Mesendoderm (in vitro differentiated cells): ENCODE data around the gene TUBA1B.

Source experiments
- DNase-seq: peaks from one replicate; pipeline ENCODE4 v3.0.0; 2013
- H2AK5ac ChIP-seq: 2 replicates; pipeline ENCODE4 v1.6.1; 2013; ENCODE audit warnings: low read length, inconsistent platforms
- H2BK120ac ChIP-seq: 2 replicates; pipeline ENCODE4 v1.6.1; 2013; ENCODE audit warnings: low read depth, mild to moderate bottlenecking, low read length, moderate library complexity, mixed read lengths
- H2BK15ac ChIP-seq: replicated peaks from 2 replicates; pipeline ENCODE4 v1.6.1; 2013; ENCODE audit warnings: low read depth, mild to moderate bottlenecking, moderate library complexity
- H2BK5ac ChIP-seq: 2 replicates; pipeline ENCODE4 v1.6.1; 2013; ENCODE audit warnings: low read length, inconsistent platforms
- H3K18ac ChIP-seq: 2 replicates; pipeline ENCODE4 v1.6.1; 2013; ENCODE audit warnings: mild to moderate bottlenecking, low read length, mixed read lengths
- H3K23ac ChIP-seq: one replicate; pipeline ENCODE4 v1.6.1; 2013; ENCODE audit warnings: low read length
- H3K27ac ChIP-seq: 2 replicates; pipeline ENCODE4 v1.5.1; 2013; ENCODE audit warnings: low read depth, mild to moderate bottlenecking, inconsistent platforms, low read length, moderate library complexity
- H3K27me3 ChIP-seq: 2 replicates; pipeline ENCODE4 v1.6.1; 2013; ENCODE audit warnings: low read length, control low read depth, mild to moderate bottlenecking, inconsistent platforms; ENCODE audit not compliant: insufficient read depth, poor library complexity
- H3K36me3 ChIP-seq: 2 replicates; pipeline ENCODE4 v1.6.1; 2013; ENCODE audit warnings: low read length, inconsistent platforms; ENCODE audit not compliant: control insufficient read depth, insufficient read depth
- H3K4ac ChIP-seq: one replicate; pipeline ENCODE4 v1.6.1; 2013; ENCODE audit warnings: low read depth, mild to moderate bottlenecking, low read length, moderate library complexity
- H3K4me1 ChIP-seq: 2 replicates; pipeline ENCODE4 v1.6.1; 2013; ENCODE audit warnings: low read depth, low read length, inconsistent platforms; ENCODE audit not compliant: control insufficient read depth
- H3K4me2 ChIP-seq: 2 replicates; pipeline ENCODE4 v1.6.1; 2013; ENCODE audit warnings: low read length
- H3K4me3 ChIP-seq: 2 replicates; pipeline ENCODE4 v1.5.1; 2013; ENCODE audit warnings: mild to moderate bottlenecking, low read length
- H3K56ac ChIP-seq: one replicate; pipeline ENCODE4 v1.6.1; 2013; ENCODE audit warnings: low read length
- H3K79me1 ChIP-seq: 2 replicates; pipeline ENCODE4 v1.6.1; 2013; ENCODE audit warnings: low read length, inconsistent platforms
- H3K79me2 ChIP-seq: 2 replicates; pipeline ENCODE4 v1.6.1; 2013; ENCODE audit warnings: mild to moderate bottlenecking, low read length; ENCODE audit not compliant: control insufficient read depth, insufficient read depth
- H3K9ac ChIP-seq: 2 replicates; pipeline ENCODE4 v1.6.1; 2013; ENCODE audit warnings: low read length, inconsistent platforms
- H4K5ac ChIP-seq: one replicate; pipeline ENCODE4 v1.6.1; 2013; ENCODE audit warnings: low read length
- H4K8ac ChIP-seq: one replicate; pipeline ENCODE4 v1.6.1; 2013; ENCODE audit warnings: low read depth, mild to moderate bottlenecking, control low read depth, low read length, moderate library complexity
- WGBS: extraction: QIAGEN DNeasy Blood & Tissue Kit; methylation state at CpG from one replicate; pipeline ENCODE4 v1.1.7; 2013; ENCODE audit warnings: low lambda C conversion rate, missing lambda C conversion rate; ENCODE audit not compliant: insufficient coverage; ENCODE audit errors: extremely low coverage; 5-methylcytosine and 5-hydroxymethylcytosine counted together

The TUBA1B gene

GRCh38 chr12:49091836-49092085 is 39.4 kb downstream of the TUBA1B start:
- H3K27me3 ChIP-seq = peaks cover 63% of the 10 kb centered on the region
- H2BK5ac ChIP-seq = no peak overlapping the region
- no peaks in the 10 kb centered on the region for H3K79me1 ChIP-seq
- H3K9ac ChIP-seq = no peak overlapping the region
- no peak overlapping the region for H2AK5ac ChIP-seq
- no peak overlapping the region for H3K27ac ChIP-seq
- no peaks in the 10 kb centered on the region for H3K79me2 ChIP-seq
- H3K4ac ChIP-seq = no peak overlapping the region
- H3K4me1 ChIP-seq = peaks cover 3% of the 10 kb centered on the region
- H3K23ac ChIP-seq = no peak overlapping the region
- WGBS = no CpG with 5 or more reads among the region's 14 CpGs
- no peak overlapping the region for H2BK120ac ChIP-seq
- H4K8ac ChIP-seq = no peak overlapping the region
- DNase-seq = no peak
- H3K36me3 ChIP-seq = no peaks in the 10 kb centered on the region
- H3K18ac ChIP-seq = no peak overlapping the region
- H4K5ac ChIP-seq = no peak overlapping the region
- no peak overlapping the region for H3K4me3 ChIP-seq
- H3K56ac ChIP-seq = no peak overlapping the region
- no peak overlapping the region for H3K4me2 ChIP-seq
- H2BK15ac ChIP-seq = no peak overlapping the region

- Histone ChIP-seq H3K56ac (no peak overlapping the region), H3K4me1 (peaks cover 3% of the 10 kb centered on the region), H4K5ac (no peak overlapping the region), H3K23ac (no peak overlapping the region), H3K36me3 (no peaks in the 10 kb centered on the region), H3K79me2 (no peaks in the 10 kb centered on the region), H3K4ac (no peak overlapping the region), H2AK5ac (no peak overlapping the region), H3K27me3 (peaks cover 65% of the 10 kb centered on the region), H2BK120ac (no peak overlapping the region), H2BK15ac (no peak overlapping the region), H3K18ac (no peak overlapping the region), H2BK5ac (no peak overlapping the region), H3K9ac (no peak overlapping the region), H3K4me3 (no peak overlapping the region), H4K8ac (no peak overlapping the region), H3K4me2 (no peak overlapping the region), H3K79me1 (no peaks in the 10 kb centered on the region), H3K27ac (no peak overlapping the region)
- no CpG with 5 or more reads among the region's 41 CpGs for WGBS
- DNase-seq = no peak
Observed at GRCh38 chr12:49091056-49091835, 39.9 kb downstream of the TUBA1B start.

DNA sequence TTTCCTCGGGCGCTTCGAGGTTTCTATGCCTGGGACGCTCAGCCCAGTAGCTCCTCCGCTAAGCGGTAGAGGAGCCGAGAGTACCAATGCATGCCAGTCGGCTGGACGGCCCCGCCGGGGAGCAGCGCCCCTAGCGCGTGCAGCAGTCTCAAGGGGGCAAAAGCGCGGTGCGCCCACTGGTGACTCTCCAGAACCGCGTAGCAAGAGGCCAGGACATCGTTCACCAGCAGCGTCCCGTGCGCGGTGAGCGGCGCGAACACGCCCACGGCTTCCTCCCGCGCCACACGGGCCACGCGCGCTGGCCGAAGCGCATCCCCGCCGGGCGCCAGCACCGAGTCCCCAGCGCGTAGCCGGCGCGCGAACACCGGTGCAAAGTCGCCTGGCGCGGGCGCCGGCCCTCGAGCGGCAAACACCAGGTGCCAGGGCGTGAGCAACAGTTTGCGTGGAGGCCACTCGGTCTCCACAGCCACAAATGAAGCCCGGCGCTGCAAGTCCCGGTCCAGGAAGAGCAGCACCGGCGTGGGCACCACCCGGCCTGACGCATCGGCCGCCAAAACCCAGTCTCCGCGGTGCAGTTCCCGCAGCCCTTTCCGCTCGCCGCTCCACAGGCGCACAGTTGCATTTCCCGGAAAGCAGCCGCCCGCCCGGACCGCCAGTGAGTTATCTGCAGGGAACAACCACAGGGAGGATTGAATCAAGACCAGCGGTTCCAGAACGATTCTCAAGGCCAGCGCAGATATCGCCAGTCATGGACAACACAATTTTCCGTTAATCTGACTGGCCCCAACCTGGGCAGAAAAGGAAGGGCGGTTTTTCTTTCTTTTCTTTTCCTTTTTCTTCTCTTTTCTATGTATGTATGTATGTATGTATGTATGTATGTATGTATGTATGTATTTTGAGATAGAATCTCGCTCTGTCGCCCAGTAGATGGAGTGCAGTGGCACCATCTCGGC is 41.1 kb downstream of the TUBA1B start:
- no peak overlapping the region for H3K27ac ChIP-seq
- H3K4me1 ChIP-seq = peaks cover 3% of the 10 kb centered on the region
- H3K4ac ChIP-seq = no peak overlapping the region
- no peak overlapping the region for H2BK5ac ChIP-seq
- H2AK5ac ChIP-seq = no peak overlapping the region
- no peaks in the 10 kb centered on the region for H3K36me3 ChIP-seq
- no peak overlapping the region for H4K5ac ChIP-seq
- no peak overlapping the region for H3K4me2 ChIP-seq
- H2BK120ac ChIP-seq = no peak overlapping the region
- no peak overlapping the region for H3K4me3 ChIP-seq
- no CpG with 5 or more reads among the region's 88 CpGs for WGBS
- DNase-seq = no peak
- no peaks in the 10 kb centered on the region for H3K79me2 ChIP-seq
- peaks cover 63% of the 10 kb centered on the region for H3K27me3 ChIP-seq
- no peaks in the 10 kb centered on the region for H3K79me1 ChIP-seq
- no peak overlapping the region for H3K18ac ChIP-seq
- no peak overlapping the region for H4K8ac ChIP-seq
- peak overlapping the region; percentile 29 for H3K23ac ChIP-seq
- H3K9ac ChIP-seq = no peak overlapping the region
- H2BK15ac ChIP-seq = no peak overlapping the region
- H3K56ac ChIP-seq = no peak overlapping the region

- WGBS = no CpG with 5 or more reads among the region's 6 CpGs
- H3K36me3 ChIP-seq = no peaks in the 10 kb centered on the region
- H3K79me2 ChIP-seq = no peaks in the 10 kb centered on the region
- H3K23ac ChIP-seq = no peak overlapping the region
- no peak overlapping the region for H3K9ac ChIP-seq
- H3K56ac ChIP-seq = no peak overlapping the region
- H3K27me3 ChIP-seq = peaks cover 55% of the 10 kb centered on the region
- no peak overlapping the region for H4K5ac ChIP-seq
- no peak overlapping the region for H2BK120ac ChIP-seq
- no peak overlapping the region for H3K18ac ChIP-seq
- DNase-seq = no peak
- no peak overlapping the region for H3K4ac ChIP-seq
- H2AK5ac ChIP-seq = no peak overlapping the region
- H3K4me3 ChIP-seq = no peak overlapping the region
- H2BK15ac ChIP-seq = no peak overlapping the region
- H3K79me1 ChIP-seq = no peaks in the 10 kb centered on the region
- H3K27ac ChIP-seq = no peak overlapping the region
- no peak overlapping the region for H2BK5ac ChIP-seq
- peaks cover 3% of the 10 kb centered on the region for H3K4me1 ChIP-seq
- no peak overlapping the region for H3K4me2 ChIP-seq
- H4K8ac ChIP-seq = no peak overlapping the region
Observed at GRCh38 chr12:49088932-49089330, 42.3 kb downstream of the TUBA1B start.

DNA sequence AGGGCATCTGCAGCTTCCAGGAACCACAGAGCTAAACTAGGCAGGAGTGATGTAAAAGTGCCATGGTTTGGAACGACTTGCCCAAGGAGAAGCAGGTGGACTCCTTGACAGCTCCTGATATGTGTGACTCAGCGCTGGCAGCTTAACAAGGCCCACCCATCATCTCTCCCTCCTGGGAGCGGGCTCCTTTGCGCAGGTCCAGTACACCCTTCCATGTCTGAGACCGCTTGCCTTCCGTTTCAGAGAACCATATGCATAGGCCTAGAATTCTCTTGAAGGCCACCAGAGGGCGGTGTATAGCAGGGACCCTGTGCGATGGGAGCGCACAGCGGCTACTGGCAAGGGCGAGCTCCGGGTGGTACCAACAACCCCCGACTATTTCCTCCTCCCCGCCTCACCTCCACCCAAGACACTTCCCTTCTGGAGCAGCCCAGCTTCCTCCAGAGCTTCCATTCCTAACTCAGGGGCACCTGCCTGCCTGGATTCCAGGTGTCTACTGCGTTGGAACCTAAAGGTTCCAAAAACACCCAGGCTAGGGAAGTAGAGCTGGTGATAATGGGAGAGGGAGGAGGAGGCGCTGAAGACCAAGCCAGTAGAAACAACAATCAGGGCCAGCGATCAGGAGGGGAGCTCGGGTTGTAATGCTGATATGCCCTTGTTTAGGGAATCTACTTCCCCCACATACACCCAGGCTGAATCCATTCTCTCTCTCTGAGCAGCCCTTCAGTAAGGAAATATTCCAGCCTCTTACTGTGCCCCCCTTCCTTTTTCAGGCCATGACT is 42.9 kb downstream of the TUBA1B start:
- Histone ChIP-seq H2AK5ac (no peak overlapping the region), H3K18ac (no peak overlapping the region), H3K36me3 (no peaks in the 10 kb centered on the region), H3K79me2 (no peaks in the 10 kb centered on the region), H3K9ac (no peak overlapping the region), H2BK15ac (no peak overlapping the region), H3K4me2 (peak overlapping the region; percentile 61), H2BK120ac (no peak overlapping the region), H3K4me3 (no peak overlapping the region), H4K5ac (no peak overlapping the region), H3K56ac (peak overlapping the region; percentile 56), H3K79me1 (no peaks in the 10 kb centered on the region), H3K27me3 (peaks cover 49% of the 10 kb centered on the region), H2BK5ac (no peak overlapping the region), H3K4ac (no peak overlapping the region), H4K8ac (no peak overlapping the region), H3K4me1 (peaks cover 3% of the 10 kb centered on the region), H3K27ac (no peak overlapping the region), H3K23ac (no peak overlapping the region)
- peak; percentile 87 for DNase-seq
- no CpG with 5 or more reads among the region's 18 CpGs for WGBS
